Esophagus squamous epithelium (tissue), 4 donors: ENCODE data around the gene PDGFRB.

ENCODE experiments used
- CTCF ChIP-seq, 6 experiments: fragments of 450-650 bp in 4 of 6; fragments of 200-600 bp in 2 of 6; sonication (generic) in 2 of 6; IDR thresholded peaks; one replicate each; pipeline ENCODE4 v1.5.1; 2016 to 2019; ENCODE audit warnings: antibody characterized with exemption in 6 of 6, mild to moderate bottlenecking in 4 of 6, moderate library complexity in 4 of 6
- POLR2A ChIP-seq, 4 donors: fragments of 450-650 bp; IDR thresholded peaks; one replicate each; pipeline ENCODE4 v1.6.1; 2017; ENCODE audit warnings: antibody characterized with exemption in 4 of 4, mild to moderate bottlenecking in 4 of 4, moderate library complexity in 3 of 4

- TF ChIP-seq POLR2A (IDR thresholded peaks at IDR 0.05) (no peak), CTCF (IDR thresholded peaks at IDR 0.05) (no peak)
These were observed 33.7 kb upstream of the PDGFRB start for GRCh38 chr5:150189326-150189725.
